ENCODE data around the gene UTF1.

- TF ChIP-seq POLR2A (IDR thresholded peaks at IDR 0.05) (no peak), CTCF (IDR thresholded peaks at IDR 0.05) (no peak)
Measured at GRCh38 chr10:133198206-133198605, 31.8 kb upstream of the UTF1 start.

Measured in uterus (tissue), 2 donors.